Transverse colon (tissue), 4 donors: ENCODE results near the gene ERG. TPM values are rescaled to one million over a fixed set of nuclear protein-coding genes. Genes with fewer than 3 reads are reported as not detected.

Experiments
- DNase-seq: peaks from one replicate; pipeline ENCODE4 v3.0.0-alpha.2; 2019
- H3K27ac ChIP-seq, 4 donors: fragments of 200-600 bp; sonication (generic); 2 replicates each; pipeline ENCODE4 v1.5.1; 2016 to 2018; ENCODE audit warnings: inconsistent platforms in 4 of 4
- H3K27me3 ChIP-seq: fragments of 200-600 bp; sonication (generic); 2 replicates; pipeline ENCODE4 v1.5.1; 2017; ENCODE audit warnings: inconsistent platforms
- H3K36me3 ChIP-seq, 4 donors: fragments of 200-600 bp; sonication (generic); 2 replicates each; pipeline ENCODE4 v1.5.1; 2017 to 2019; ENCODE audit warnings: inconsistent platforms in 4 of 4
- H3K4me1 ChIP-seq, 4 donors: fragments of 200-600 bp; sonication (generic); 2 replicates each; pipeline ENCODE4 v1.5.1; 2017 to 2020; ENCODE audit warnings: inconsistent platforms in 4 of 4
- H3K4me3 ChIP-seq, 4 donors: fragments of 200-600 bp; sonication (generic); 1 replicate in 1 of 4; 2 replicates in 3 of 4; pipeline versions ENCODE4 v1.5.1 to v1.6.1; 2017 to 2019; ENCODE audit warnings: inconsistent platforms in 4 of 4
- H3K9me3 ChIP-seq, 2 donors: fragments of 200-600 bp; sonication (generic); 2 replicates each; pipeline ENCODE4 v1.5.1; 2017 to 2019; ENCODE audit warnings: inconsistent platforms in 2 of 2
- CTCF ChIP-seq, 5 experiments: fragments of 200-600 bp in 3 of 5; fragments of 450-650 bp in 2 of 5; sonication (generic) in 3 of 5; IDR thresholded peaks; 1 replicate in 2 of 5; 2 replicates in 3 of 5; pipeline ENCODE4 v1.5.1; 2016 to 2017; ENCODE audit warnings: antibody characterized with exemption in 5 of 5, inconsistent platforms in 3 of 5, mild to moderate bottlenecking in 2 of 5, moderate library complexity in 1 of 5
- EP300 ChIP-seq: sonication (generic); formaldehyde crosslinking; IDR thresholded peaks from one replicate; pipeline ENCODE4 v1.6.1; 2017; ENCODE audit warnings: antibody characterized with exemption, low read depth
- POLR2A ChIP-seq: fragments of 450-650 bp; IDR thresholded peaks from one replicate; pipeline ENCODE4 v1.6.1; 2016; ENCODE audit warnings: antibody characterized with exemption, mild to moderate bottlenecking, moderate library complexity
- POLR2AphosphoS5 ChIP-seq, 3 donors: sonication (generic); formaldehyde crosslinking; IDR thresholded peaks; one replicate each; pipeline ENCODE4 v1.6.1; 2016; ENCODE audit warnings: antibody characterized with exemption in 3 of 3
- WGBS, 2 donors: methylation state at CpG; one replicate each; pipeline ENCODE4 v1.1.5; 2018; ENCODE audit warnings: low coverage in 1 of 2; 5-methylcytosine and 5-hydroxymethylcytosine counted together
- in situ Hi-C, 4 donors: fragments of 200-750 bp; cut with MboI; loops; one replicate each; pipeline versions ENCODE4 v1.15.0 to v1.15.1; 2017; ENCODE audit warnings: low sequenced_read_pairs in 3 of 4, low pct_ligation_motif_present in 1 of 4, low pct_unique_long_range_greater_than_20kb in 1 of 4
- intact Hi-C: fragments of 100-400 bp; cut with DNase I; formaldehyde crosslinking; loops from one replicate; pipeline ENCODE4 v1.15.1; 2023; ENCODE audit warnings: low total_unique reads
- total RNA-seq, 4 donors: library from RNA; depleted of rRNA; stranded (reverse); fragments of >200 nt; gene quantifications; one replicate each; pipeline ENCODE4 v1.1.0, GENCODE V29; 2016

Gene ERG
- total RNA-seq, 4 donors from 2014 or later = 1.5 to 8.6 (median 3.7) TPM

GRCh38 chr21:38467911-38468310 lies 30.4 kb downstream of the ERG start:
- no peak overlapping the region for H3K4me3 ChIP-seq
- H3K27ac ChIP-seq = no peak overlapping the region
- no peaks in the 10 kb centered on the region for H3K36me3 ChIP-seq
- H3K4me1 ChIP-seq = peaks cover 0 to 6% (median 0%) of the 10 kb centered on the region in 4 donors
- in situ Hi-C loops (no loop called here), intact Hi-C loops (no loop called here)
- DNase-seq = no peak
- 80 to 90% methylated on average over 2 to 4 of the region's 4 CpGs for WGBS, 2 donors
- H3K9me3 ChIP-seq = no peaks in the 10 kb centered on the region
- TF ChIP-seq CTCF (IDR thresholded peaks at IDR 0.05) = no peak
- TF ChIP-seq POLR2A = no peak
- H3K27me3 ChIP-seq = no peaks in the 10 kb centered on the region

GRCh38 chr21:38467374-38467773 lies 30.9 kb downstream of the ERG start:
- peaks cover 0 to 6% (median 0%) of the 10 kb centered on the region in 4 donors for H3K4me1 ChIP-seq
- H3K4me3 ChIP-seq = no peak overlapping the region
- H3K27me3 ChIP-seq = no peaks in the 10 kb centered on the region
- intact Hi-C loops (no loop called here), in situ Hi-C loops (no loop called here)
- H3K9me3 ChIP-seq = no peaks in the 10 kb centered on the region
- no peak for TF ChIP-seq POLR2AphosphoS5 (IDR thresholded peaks at IDR 0.05)
- no peak for TF ChIP-seq POLR2A
- TF ChIP-seq EP300 = no peak
- TF ChIP-seq CTCF (IDR thresholded peaks at IDR 0.05) = no peak
- WGBS, 2 donors = 63 to 72% methylated on average over 4 of the region's 4 CpGs
- H3K27ac ChIP-seq = no peak overlapping the region
- DNase-seq = no peak
- no peaks in the 10 kb centered on the region for H3K36me3 ChIP-seq

GRCh38 chr21:38460171-38460742 lies 38.0 kb downstream of the ERG start:
- 62 to 76% methylated on average over 4 to 6 of the region's 6 CpGs for WGBS, 2 donors
- Histone ChIP-seq H3K9me3 (no peaks in the 10 kb centered on the region), H3K4me1 (no peaks in the 10 kb centered on the region), H3K4me3 (no peak overlapping the region), H3K36me3 (no peaks in the 10 kb centered on the region), H3K27me3 (no peaks in the 10 kb centered on the region), H3K27ac (no peak overlapping the region)
- in situ Hi-C loops = no loop called here
- intact Hi-C loops = no loop called here
- TF ChIP-seq POLR2AphosphoS5 (IDR thresholded peaks at IDR 0.05) (no peak), POLR2A (no peak), CTCF (IDR thresholded peaks at IDR 0.05) (no peak), EP300 (no peak)
- no peak for DNase-seq

GRCh38 chr21:38459490-38459889 lies 38.8 kb downstream of the ERG start:
- 85% methylated on average over 1 of the region's 1 CpG; no CpG with 5 or more reads in 1 of the 2 donors for WGBS, 2 donors

More at GRCh38 chr21:38459490-38459889, 38.8 kb downstream of the ERG start:
- intact Hi-C loops (no loop called here), in situ Hi-C loops (no loop called here)
- TF ChIP-seq EP300 (no peak), POLR2AphosphoS5 (IDR thresholded peaks at IDR 0.05) (no peak), CTCF (IDR thresholded peaks at IDR 0.05) (no peak), POLR2A (no peak)
- DNase-seq = no peak
- H3K9me3 ChIP-seq = no peaks in the 10 kb centered on the region
- no peaks in the 10 kb centered on the region for H3K36me3 ChIP-seq
- no peaks in the 10 kb centered on the region for H3K4me1 ChIP-seq
- H3K27ac ChIP-seq = no peak overlapping the region
- H3K27me3 ChIP-seq = no peaks in the 10 kb centered on the region
- H3K4me3 ChIP-seq = no peak overlapping the region
